GM12873 (cell line): ENCODE measurements around the gene FOXL2.

Experiments used
- TF ChIP-seq, protein P1 (sequence below): IDR thresholded peaks from 2 replicates; pipeline ENCODE4 v1.5.1; 2012; ENCODE audit warnings: low read depth, mild to moderate bottlenecking, moderate library complexity, low read length, control low read depth; ENCODE audit not compliant: insufficient read depth; ENCODE audit errors: missing control alignments

FOXL2 gene

GRCh38 chr3:138901567-138901966, 45.4 kb downstream of the FOXL2 start:
- TF ChIP-seq, protein P1, sequence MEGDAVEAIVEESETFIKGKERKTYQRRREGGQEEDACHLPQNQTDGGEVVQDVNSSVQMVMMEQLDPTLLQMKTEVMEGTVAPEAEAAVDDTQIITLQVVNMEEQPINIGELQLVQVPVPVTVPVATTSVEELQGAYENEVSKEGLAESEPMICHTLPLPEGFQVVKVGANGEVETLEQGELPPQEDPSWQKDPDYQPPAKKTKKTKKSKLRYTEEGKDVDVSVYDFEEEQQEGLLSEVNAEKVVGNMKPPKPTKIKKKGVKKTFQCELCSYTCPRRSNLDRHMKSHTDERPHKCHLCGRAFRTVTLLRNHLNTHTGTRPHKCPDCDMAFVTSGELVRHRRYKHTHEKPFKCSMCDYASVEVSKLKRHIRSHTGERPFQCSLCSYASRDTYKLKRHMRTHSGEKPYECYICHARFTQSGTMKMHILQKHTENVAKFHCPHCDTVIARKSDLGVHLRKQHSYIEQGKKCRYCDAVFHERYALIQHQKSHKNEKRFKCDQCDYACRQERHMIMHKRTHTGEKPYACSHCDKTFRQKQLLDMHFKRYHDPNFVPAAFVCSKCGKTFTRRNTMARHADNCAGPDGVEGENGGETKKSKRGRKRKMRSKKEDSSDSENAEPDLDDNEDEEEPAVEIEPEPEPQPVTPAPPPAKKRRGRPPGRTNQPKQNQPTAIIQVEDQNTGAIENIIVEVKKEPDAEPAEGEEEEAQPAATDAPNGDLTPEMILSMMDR, result no peak

DNA sequence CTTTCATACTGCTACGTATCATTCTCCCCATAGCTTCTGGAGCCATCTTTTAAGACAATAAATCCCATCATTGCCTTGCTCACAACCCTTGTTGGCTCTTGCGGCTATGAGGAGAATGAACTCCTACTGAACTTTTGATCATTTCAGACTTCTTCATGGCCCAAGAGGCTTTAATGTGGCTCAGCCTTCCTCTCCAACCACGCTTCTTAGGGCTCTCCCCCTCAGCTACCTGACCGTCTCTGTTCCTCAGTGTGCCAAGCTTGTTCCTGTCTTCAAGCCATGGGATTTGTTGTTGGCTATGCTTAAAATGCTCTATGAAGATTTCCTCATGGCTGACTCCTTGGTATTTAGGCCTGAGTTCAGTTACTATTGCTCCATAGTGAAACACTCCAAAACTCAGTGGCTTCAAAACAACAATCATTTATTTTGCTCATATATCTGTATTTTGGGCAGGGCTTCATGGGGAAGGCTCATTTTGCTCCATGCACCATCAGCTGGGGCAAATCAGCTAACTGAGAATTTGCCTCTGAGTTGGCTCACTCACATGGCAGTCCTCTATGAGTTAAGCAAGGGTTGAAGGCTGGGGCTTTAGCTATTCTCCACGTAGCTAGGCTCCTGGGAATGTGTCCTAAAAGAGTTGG, 47.5 kb downstream of the FOXL2 start:
- TF ChIP-seq, protein P1, result no peak

GRCh38 chr3:138898708-138899107, 48.2 kb downstream of the FOXL2 start:
- TF ChIP-seq, protein P1, result no peak

DNA sequence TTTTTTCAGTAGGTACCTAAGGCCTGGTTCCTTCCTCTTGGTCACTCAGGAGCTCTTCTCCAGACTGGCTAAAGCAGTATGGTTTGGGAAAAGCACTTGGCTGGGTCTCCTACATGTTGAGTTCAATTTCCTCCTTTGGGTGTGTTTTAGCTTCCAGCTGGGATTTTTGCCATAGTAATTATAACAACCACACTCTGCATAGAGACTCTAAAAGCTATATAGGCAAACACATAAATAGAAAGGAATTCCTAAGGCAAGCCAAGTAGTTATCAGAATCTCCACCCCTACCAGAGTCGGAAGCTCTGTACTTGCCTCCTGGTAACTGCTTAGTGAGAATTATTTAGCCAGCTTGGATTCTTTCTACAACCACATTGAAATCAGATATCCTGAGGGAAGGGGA, 48.6 kb downstream of the FOXL2 start:
- TF ChIP-seq, protein P1, result no peak
